CD14-positive monocyte (primary cell): ENCODE results near the gene AAGAB. TPM values are rescaled to one million over a fixed set of nuclear protein-coding genes. Genes with fewer than 3 reads are reported as not detected.

ENCODE experiments used
- DNase-seq, 3 donors: peaks; one replicate each; pipeline ENCODE4 v3.0.0-alpha.2; 2011 to 2022
- H2AFZ ChIP-seq: 2 replicates; pipeline ENCODE4 v1.6.0; 2012; ENCODE audit warnings: mild to moderate bottlenecking, low read depth, low read length, inconsistent platforms; ENCODE audit not compliant: insufficient read depth, poor library complexity, severe bottlenecking
- H3K27ac ChIP-seq, 2 donors: 1 replicate in 1 of 2; 2 replicates in 1 of 2; pipeline ENCODE4 v1.5.1; 2012 to 2013; ENCODE audit warnings: low read length in 2 of 2, control low read depth in 1 of 2, inconsistent platforms in 1 of 2, low read depth in 1 of 2, mild to moderate bottlenecking in 1 of 2
- H3K27me3 ChIP-seq, 2 donors: one replicate each; pipeline versions ENCODE4 v1.6.0 to v1.6.1; 2011 to 2013; ENCODE audit warnings: low read length in 2 of 2; ENCODE audit not compliant: control insufficient read depth in 2 of 2, insufficient read depth in 2 of 2
- H3K36me3 ChIP-seq, 2 donors: replicated peaks in 1 of 2; 1 replicate in 1 of 2; 2 replicates in 1 of 2; pipeline versions ENCODE4 v1.5.1 to v1.6.1; 2012 to 2013; ENCODE audit warnings: low read length in 2 of 2, control low read depth in 1 of 2, inconsistent platforms in 1 of 2, mild to moderate bottlenecking in 1 of 2; ENCODE audit not compliant: insufficient read depth in 2 of 2, control insufficient read depth in 1 of 2
- H3K4me1 ChIP-seq, 2 donors: 1 replicate in 1 of 2; 2 replicates in 1 of 2; pipeline versions ENCODE4 v1.5.1 to v1.6.1; 2012 to 2013; ENCODE audit warnings: low read length in 2 of 2, control low read depth in 1 of 2, inconsistent platforms in 1 of 2, mild to moderate bottlenecking in 1 of 2, moderate library complexity in 1 of 2; ENCODE audit not compliant: insufficient read depth in 2 of 2, control insufficient read depth in 1 of 2
- H3K4me2 ChIP-seq: replicated peaks from 2 replicates; pipeline ENCODE3; 2012; ENCODE audit warnings: low read length, moderate library complexity, mild to moderate bottlenecking; ENCODE audit not compliant: poor library complexity, severe bottlenecking; ENCODE audit errors: extremely low read depth
- H3K4me3 ChIP-seq, 3 experiments: fragments of 200-600 bp in 1 of 3; sonication (generic) in 1 of 3; replicated peaks in 1 of 3; 1 replicate in 2 of 3; 2 replicates in 1 of 3; pipeline ENCODE4 v1.5.1; 2011 to 2013; ENCODE audit warnings: low read length in 3 of 3, mild to moderate bottlenecking in 3 of 3, control low read depth in 2 of 3, low read depth in 2 of 3, inconsistent platforms in 1 of 3, moderate library complexity in 1 of 3
- H3K79me2 ChIP-seq: 2 replicates; pipeline ENCODE4 v1.6.0; 2012; ENCODE audit warnings: mild to moderate bottlenecking, control low read depth, inconsistent platforms, low read length, moderate library complexity; ENCODE audit not compliant: insufficient read depth
- H3K9ac ChIP-seq: 2 replicates; pipeline ENCODE4 v1.6.0; 2017; ENCODE audit warnings: low read length, mild to moderate bottlenecking; ENCODE audit not compliant: insufficient read depth, poor library complexity, severe bottlenecking
- H3K9me3 ChIP-seq, 2 donors: replicated peaks in 1 of 2; 1 replicate in 1 of 2; 2 replicates in 1 of 2; pipeline versions ENCODE4 v1.5.1 to v1.6.1; 2012 to 2013; ENCODE audit warnings: low read length in 2 of 2, control low read depth in 1 of 2; ENCODE audit not compliant: control insufficient read depth in 1 of 2, insufficient read depth in 1 of 2
- H4K20me1 ChIP-seq: 2 replicates; pipeline ENCODE4 v1.6.0; 2012; ENCODE audit warnings: mild to moderate bottlenecking, low read length, control low read depth, moderate library complexity; ENCODE audit not compliant: insufficient read depth
- H3K27ac Mint-ChIP-seq, 7 donors: one replicate each; pipeline ENCODE4 v1.8.0; 2020; ENCODE audit warnings: mild to moderate bottlenecking in 7 of 7, mixed read lengths in 7 of 7, moderate library complexity in 6 of 7, inconsistent platforms in 2 of 7
- H3K27me3 Mint-ChIP-seq, 3 donors: one replicate each; pipeline ENCODE4 v1.8.0; 2021 to 2022; ENCODE audit warnings: low read depth in 3 of 3, mild to moderate bottlenecking in 3 of 3, mixed read lengths in 3 of 3, moderate library complexity in 3 of 3, inconsistent platforms in 1 of 3
- H3K36me3 Mint-ChIP-seq, 2 donors: one replicate each; pipeline ENCODE4 v1.8.0; 2020; ENCODE audit warnings: mixed read lengths in 2 of 2, inconsistent platforms in 1 of 2, mild to moderate bottlenecking in 1 of 2
- H3K4me1 Mint-ChIP-seq: one replicate; pipeline ENCODE4 v1.8.0; 2020; ENCODE audit warnings: mild to moderate bottlenecking, mixed read lengths
- H3K4me3 Mint-ChIP-seq, 2 donors: one replicate each; pipeline ENCODE4 v1.8.0; 2020; ENCODE audit warnings: mild to moderate bottlenecking in 2 of 2, mixed read lengths in 2 of 2, moderate library complexity in 1 of 2
- H3K9me3 Mint-ChIP-seq, 7 donors: one replicate each; pipeline ENCODE4 v1.8.0; 2020 to 2022; ENCODE audit warnings: mixed read lengths in 7 of 7, mild to moderate bottlenecking in 6 of 7, moderate library complexity in 6 of 7, inconsistent platforms in 2 of 7
- WGBS: methylation state at CpG from one replicate; pipeline ENCODE4 v1.1.5; 2013; ENCODE audit warnings: missing lambda C conversion rate; ENCODE audit not compliant: insufficient coverage; 5-methylcytosine and 5-hydroxymethylcytosine counted together
- intact Hi-C, 2 donors: fragments of 100-400 bp; cut with micrococcal nuclease; formaldehyde crosslinking; loops; one replicate each; pipeline versions ENCODE4 v1.15.0 to v1.15.1; 2023
- polyA plus RNA-seq, 3 donors: library from polyadenylated mRNA; depleted of rRNA in 1 of 3; unstranded in 2 of 3; stranded (reverse) in 1 of 3; fragments of 300-500 nt in 2 of 3; fragments of >200 nt in 1 of 3; fragmentation: Illumina TruSeq in 2 of 3; gene quantifications; 1 replicate in 2 of 3; 2 replicates in 1 of 3; pipeline ENCODE4 v1.2.3, GENCODE V29; 2012 to 2021
- TF ChIP-seq, protein P1 (sequence below): fragments of 200-600 bp; IDR thresholded peaks from one replicate; pipeline ENCODE4 v1.8.0; 2022; ENCODE audit warnings: antibody characterized with exemption, mild to moderate bottlenecking

The AAGAB gene
- polyA plus RNA-seq, 3 donors, result 11.2 to 40.4 (median 30.1) TPM

DNA sequence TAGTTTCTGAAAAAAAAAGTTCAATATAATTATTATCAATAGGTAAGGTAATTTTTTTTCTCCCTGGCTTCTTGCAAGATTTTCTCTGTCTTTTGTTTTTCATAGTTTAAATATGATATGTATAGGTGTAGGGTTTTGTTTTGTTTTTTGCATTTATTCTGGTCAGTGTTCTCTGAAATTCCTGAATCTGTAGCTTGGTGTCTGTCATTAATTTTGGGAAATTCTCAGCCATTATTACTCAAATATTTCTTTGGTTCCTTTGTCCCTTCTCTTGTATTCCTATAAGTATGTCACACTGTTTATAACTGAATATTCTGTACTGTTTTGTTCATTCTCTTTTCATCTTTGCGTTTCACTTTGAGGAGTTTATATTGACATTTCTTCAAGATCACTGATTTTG is 22.2 kb upstream of the AAGAB start:
- Histone ChIP-seq H3K27me3 (no peaks in the 10 kb centered on the region), H3K79me2 (no peaks in the 10 kb centered on the region), H3K36me3 (no peaks in the 10 kb centered on the region), H3K4me1 (no peaks in the 10 kb centered on the region), H2AFZ (no peak overlapping the region), H3K9ac (no peak overlapping the region), H4K20me1 (no peaks in the 10 kb centered on the region), H3K9me3 (no peaks in the 10 kb centered on the region), H3K4me3 (no peak overlapping the region), H3K4me2 (no peak overlapping the region), H3K27ac (no peak overlapping the region)
- H3K36me3 Mint-ChIP-seq, result peaks cover 0 to 6% of the 10 kb centered on the region in 2 donors
- no peak overlapping the region for H3K27ac Mint-ChIP-seq
- TF ChIP-seq, protein P1, sequence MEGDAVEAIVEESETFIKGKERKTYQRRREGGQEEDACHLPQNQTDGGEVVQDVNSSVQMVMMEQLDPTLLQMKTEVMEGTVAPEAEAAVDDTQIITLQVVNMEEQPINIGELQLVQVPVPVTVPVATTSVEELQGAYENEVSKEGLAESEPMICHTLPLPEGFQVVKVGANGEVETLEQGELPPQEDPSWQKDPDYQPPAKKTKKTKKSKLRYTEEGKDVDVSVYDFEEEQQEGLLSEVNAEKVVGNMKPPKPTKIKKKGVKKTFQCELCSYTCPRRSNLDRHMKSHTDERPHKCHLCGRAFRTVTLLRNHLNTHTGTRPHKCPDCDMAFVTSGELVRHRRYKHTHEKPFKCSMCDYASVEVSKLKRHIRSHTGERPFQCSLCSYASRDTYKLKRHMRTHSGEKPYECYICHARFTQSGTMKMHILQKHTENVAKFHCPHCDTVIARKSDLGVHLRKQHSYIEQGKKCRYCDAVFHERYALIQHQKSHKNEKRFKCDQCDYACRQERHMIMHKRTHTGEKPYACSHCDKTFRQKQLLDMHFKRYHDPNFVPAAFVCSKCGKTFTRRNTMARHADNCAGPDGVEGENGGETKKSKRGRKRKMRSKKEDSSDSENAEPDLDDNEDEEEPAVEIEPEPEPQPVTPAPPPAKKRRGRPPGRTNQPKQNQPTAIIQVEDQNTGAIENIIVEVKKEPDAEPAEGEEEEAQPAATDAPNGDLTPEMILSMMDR, result no peak
- no CpG with 5 or more reads among the region's 1 CpG for WGBS
- no peak overlapping the region for H3K4me3 Mint-ChIP-seq
- DNase-seq, result no peak
- peaks cover 5 to 11% (median 8%) of the 10 kb centered on the region in 7 donors for H3K9me3 Mint-ChIP-seq
- no peaks in the 10 kb centered on the region for H3K4me1 Mint-ChIP-seq
- intact Hi-C loops, result no loop called here
- H3K27me3 Mint-ChIP-seq, result peaks cover 0 to 3% (median 0%) of the 10 kb centered on the region in 3 donors

DNA sequence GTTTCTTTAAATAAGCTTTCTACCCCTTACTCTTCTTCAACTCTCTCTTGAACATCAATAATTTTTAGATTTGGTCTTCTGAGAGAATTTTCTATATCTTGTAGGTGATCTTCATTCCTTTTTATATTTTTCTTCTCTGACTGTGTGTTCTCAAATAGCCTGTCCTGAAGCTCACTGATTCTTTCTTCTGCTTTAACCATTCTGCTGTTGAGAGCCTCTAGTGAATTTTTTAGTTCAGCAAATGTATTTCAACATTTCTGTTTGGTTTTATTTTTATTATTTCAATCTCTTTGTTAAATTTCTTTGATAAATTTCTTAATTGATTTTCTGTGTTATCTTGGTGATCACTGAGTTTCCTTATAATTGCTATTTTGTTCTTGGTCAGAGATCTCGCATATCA is 19.8 kb upstream of the AAGAB start:
- Mint-ChIP-seq H3K4me3 (no peak overlapping the region), H3K27ac (no peak overlapping the region)
- H4K20me1 ChIP-seq, result no peaks in the 10 kb centered on the region

More for the DNA sequence above, 19.8 kb upstream of the AAGAB start:
- TF ChIP-seq, protein P1, result no peak
- Histone ChIP-seq H3K36me3 (no peaks in the 10 kb centered on the region), H3K27me3 (no peaks in the 10 kb centered on the region), H3K79me2 (no peaks in the 10 kb centered on the region), H3K27ac (no peak overlapping the region), H3K4me3 (no peak overlapping the region), H3K4me1 (no peaks in the 10 kb centered on the region), H3K4me2 (no peak overlapping the region), H3K9ac (no peak overlapping the region), H3K9me3 (no peaks in the 10 kb centered on the region), H2AFZ (no peak overlapping the region)
- Mint-ChIP-seq H3K4me1 (no peaks in the 10 kb centered on the region), H3K36me3 (peaks cover 0 to 6% of the 10 kb centered on the region in 2 donors), H3K27me3 (peaks cover 2 to 4% (median 3%) of the 10 kb centered on the region in 3 donors), H3K9me3 (peaks cover 5 to 11% (median 9%) of the 10 kb centered on the region in 7 donors)
- intact Hi-C loops, result no loop called here
- no peak for DNase-seq
- WGBS, result no CpG with 5 or more reads among the region's 1 CpG
